DMS153 (cell line): ENCODE data around the gene NOC4L.

Experiments
- DNase-seq: peaks from one replicate; lab custom pipeline; 2025; lab: John Stamatoyannopoulos, UW

NOC4L gene

DNA sequence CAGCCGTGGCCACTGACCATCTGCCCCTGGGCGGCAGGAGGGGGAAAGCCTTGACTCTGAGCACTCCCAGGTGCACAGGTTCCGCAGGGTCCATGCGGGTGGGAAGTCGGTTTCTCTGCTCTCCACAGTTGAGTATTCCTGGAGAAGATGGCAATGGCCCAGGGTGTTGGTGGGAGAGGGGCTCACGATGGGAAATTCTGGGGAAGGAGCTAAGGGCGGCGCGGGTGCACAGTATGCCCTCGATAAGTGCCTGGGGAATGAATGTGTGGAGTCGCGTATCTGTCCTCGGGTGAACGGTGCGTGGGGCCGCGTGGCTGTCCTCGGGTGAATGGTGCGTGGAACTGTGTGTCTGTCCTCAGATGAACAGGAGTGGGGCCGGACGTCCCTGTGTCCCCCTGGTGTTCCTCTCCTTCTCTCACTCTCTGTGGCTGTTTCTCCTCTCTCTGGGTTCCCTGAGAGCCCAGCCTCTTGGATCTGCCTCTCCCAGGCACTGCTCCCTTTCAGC is 38.0 kb downstream of the NOC4L start:
- no peak for DNase-seq

DNA sequence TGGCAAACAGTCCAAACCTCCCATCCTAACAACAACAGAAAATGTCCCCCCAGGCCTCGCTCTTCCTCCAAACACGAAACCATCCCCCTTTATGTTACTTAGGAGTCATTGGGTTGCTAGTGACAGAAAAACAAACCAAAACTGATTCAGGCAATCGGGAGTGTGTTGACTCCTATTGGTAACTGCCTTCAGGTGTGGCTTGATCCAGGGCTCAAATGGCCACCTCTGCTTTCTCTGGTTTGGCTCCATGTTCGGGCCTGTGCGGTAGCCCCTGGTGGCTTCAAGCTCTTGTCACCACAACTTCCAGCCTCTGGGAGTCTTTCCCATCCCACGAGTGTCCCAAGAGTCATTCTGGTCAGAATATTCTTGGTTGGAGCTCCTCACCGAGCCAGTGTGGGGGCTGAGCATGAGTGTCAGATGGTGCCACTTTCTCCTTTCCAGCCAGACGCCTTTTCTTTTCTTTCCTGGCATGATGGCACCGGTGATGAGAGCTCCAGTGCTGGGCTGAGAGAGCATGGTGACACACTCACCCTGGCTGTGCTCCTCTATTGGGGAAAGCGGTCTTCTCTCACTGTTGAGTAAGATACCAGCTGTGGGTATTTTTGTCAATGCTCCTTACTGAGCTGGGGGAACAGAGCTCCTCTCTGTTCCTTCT is 38.6 kb downstream of the NOC4L start:
- DNase-seq = no peak

GRCh38 chr12:132185705-132186104 is 41.4 kb downstream of the NOC4L start:
- DNase-seq = no peak

GRCh38 chr12:132186208-132186856 is 42.1 kb downstream of the NOC4L start:
- no peak for DNase-seq

GRCh38 chr12:132186857-132187620 is 42.8 kb downstream of the NOC4L start:
- DNase-seq = no peak

GRCh38 chr12:132187646-132188450 is 43.6 kb downstream of the NOC4L start:
- no peak for DNase-seq

- DNase-seq = no peak
Measured at GRCh38 chr12:132188451-132188901, 44.2 kb downstream of the NOC4L start.

GRCh38 chr12:132188916-132189325 is 44.7 kb downstream of the NOC4L start:
- no peak for DNase-seq

GRCh38 chr12:132189378-132190011 is 45.2 kb downstream of the NOC4L start:
- DNase-seq = peak; percentile 83

- DNase-seq = no peak
Measured at GRCh38 chr12:132190012-132190755, 45.9 kb downstream of the NOC4L start.

DNA sequence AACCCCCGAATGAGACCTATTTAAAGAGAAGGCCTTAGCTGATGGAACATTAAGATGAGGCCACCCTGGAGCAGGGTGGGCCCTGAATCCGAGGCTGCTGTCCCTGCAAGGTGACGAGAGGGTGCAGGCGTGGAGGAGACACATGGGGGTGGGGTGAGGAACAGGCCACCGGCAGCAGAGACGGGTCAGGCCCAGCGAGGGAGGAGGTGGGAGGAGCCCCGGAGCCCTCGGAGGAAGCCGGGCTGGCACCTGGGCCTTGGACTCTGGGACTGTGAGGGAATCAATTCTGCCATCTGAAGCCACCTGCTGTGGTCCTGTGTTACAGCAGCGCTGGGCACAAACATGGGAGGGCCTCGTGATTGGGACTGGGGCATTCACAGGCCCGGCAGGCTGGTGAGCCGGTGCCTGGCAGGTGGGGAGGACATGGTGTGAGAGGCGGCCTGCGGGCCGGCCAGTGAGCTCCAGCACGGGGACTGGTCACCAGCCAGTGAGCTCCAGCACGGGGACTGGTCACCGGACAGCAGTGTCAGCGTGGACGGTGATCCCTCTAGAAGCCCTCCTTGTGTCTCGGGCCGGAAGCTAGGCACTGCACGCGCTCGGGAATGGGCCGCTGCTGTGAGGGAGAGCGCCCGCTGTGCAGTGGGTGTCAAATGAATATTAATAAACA is 46.7 kb downstream of the NOC4L start:
- DNase-seq = peak; percentile 7

- DNase-seq = no peak
Measured at GRCh38 chr12:132191715-132192553, 47.7 kb downstream of the NOC4L start.

GRCh38 chr12:132194056-132194455 is 49.8 kb downstream of the NOC4L start:
- DNase-seq = no peak

DNA sequence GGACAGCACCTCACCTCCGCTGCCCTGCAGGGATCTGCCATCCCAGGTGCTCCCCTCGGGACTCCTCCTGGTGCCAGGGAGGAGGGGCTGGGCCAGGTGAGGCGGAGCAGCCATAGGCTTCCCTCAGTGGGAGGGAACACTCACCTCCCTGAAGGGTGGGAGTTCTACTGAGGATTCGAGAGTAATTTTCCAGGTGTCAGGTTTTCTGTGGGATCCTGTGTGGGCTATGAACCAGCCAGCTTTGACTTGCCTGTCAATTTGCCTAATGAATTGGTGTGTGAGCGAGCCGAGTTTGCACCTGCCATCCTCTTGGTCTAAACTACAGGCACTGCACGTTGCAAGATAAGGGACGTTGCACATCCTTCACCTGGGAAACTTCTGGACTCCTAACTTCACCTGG is 50.3 kb downstream of the NOC4L start:
- DNase-seq = no peak

GRCh38 chr12:132195242-132195641 is 51.0 kb downstream of the NOC4L start:
- DNase-seq = peak; percentile 39

DNA sequence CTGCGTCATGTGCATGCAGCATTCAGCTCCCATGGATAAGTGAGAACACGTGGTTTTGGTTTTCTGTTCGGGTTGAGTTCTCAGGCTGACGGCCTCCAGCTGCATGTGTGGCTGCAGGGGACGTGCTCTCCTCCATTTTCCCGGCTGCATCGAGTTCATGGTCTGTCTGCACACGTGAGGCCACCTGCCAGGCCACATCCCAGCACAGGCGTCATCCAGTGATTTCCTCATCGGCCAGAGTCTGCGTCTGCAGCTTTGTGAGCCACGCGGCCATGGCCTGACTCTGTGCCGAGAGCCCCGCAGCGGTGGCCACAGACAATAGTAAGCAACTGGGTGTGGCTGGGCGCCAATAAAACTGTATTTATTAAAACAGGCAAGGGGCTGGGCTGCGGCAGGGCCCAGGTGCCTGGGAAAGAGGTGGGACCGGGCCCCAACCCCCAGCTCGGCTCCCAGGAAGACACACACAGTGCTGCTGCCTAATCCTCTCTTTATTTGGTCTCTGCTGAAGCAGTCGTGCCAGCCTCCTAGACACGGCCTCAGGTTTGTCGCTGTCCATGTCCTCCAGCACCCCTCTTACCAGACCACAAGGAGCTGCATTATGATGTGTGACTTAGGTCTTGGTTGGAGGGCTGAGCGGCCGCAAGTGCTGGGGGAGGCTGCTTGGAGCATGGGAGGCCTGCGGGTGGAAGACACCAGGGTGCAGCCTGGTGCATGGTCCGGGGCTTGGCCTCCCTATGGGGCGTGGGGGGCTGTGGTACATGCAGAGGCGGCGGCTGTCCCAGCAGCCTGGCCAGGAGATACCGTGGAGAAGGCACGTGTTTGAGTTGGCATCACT is 52.0 kb downstream of the NOC4L start:
- DNase-seq = peak; percentile 70

DNA sequence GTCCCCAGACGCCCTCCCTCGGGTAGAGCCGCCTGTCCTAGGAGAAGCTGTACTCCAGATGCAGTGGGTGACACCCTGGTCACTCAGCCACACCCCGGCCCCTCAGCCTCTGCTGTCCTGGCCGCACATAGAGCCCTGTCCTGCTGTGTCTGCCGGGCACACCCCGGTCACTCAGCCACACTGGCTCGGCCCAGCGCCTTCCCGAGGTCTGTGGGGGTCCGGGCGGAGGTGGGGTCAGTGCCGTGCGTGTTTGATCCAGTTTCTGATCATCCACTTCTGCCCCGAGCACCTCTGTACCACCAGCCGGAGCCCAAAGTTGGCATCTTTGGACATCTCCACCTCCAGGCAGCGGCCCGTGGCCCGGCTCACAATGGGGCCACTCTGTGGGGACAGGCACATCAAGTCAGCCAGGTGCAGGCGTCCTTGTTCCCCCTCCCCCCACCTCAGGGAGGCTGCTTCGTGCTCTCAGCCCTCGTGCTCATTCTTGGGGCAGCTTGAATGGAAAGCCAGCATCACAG is 52.7 kb downstream of the NOC4L start:
- no peak for DNase-seq
